Right lobe of liver (tissue), 6 donors: ENCODE results near the gene THPO. TPM values are rescaled to one million over a fixed set of nuclear protein-coding genes. Genes with fewer than 3 reads are reported as not detected.

Experiments used
- ATAC-seq, 4 donors: fragments of 200-7000 bp; cut with Tn5 transposase; one replicate each; pipeline ENCODE4 v1.9.1; 2020; ENCODE audit warnings: mild to moderate bottlenecking in 4 of 4, moderate library complexity in 4 of 4
- DNase-seq, 3 donors: peaks; one replicate each; pipeline ENCODE4 v3.0.0-alpha.2; 2020
- H3K27ac ChIP-seq, 3 donors: fragments of 200-600 bp; one replicate each; pipeline ENCODE4 v1.8.0; 2022
- H3K27me3 ChIP-seq, 2 donors: fragments of 200-600 bp; one replicate each; pipeline ENCODE4 v1.8.0; 2022
- H3K36me3 ChIP-seq, 4 donors: fragments of 200-600 bp; sonication (generic) in 1 of 4; one replicate each; pipeline versions ENCODE4 v1.5.1 to v1.8.0; 2017 to 2022; ENCODE audit warnings: control low read depth in 1 of 4
- H3K4me1 ChIP-seq, 4 donors: fragments of 200-600 bp; sonication (generic) in 1 of 4; one replicate each; pipeline versions ENCODE4 v1.5.1 to v1.8.0; 2017 to 2022; ENCODE audit warnings: control low read depth in 1 of 4
- H3K4me3 ChIP-seq, 3 donors: fragments of 200-600 bp; one replicate each; pipeline ENCODE4 v1.8.0; 2022
- H3K9me3 ChIP-seq, 4 donors: fragments of 200-600 bp; sonication (generic) in 1 of 4; one replicate each; pipeline versions ENCODE4 v1.5.1 to v1.8.0; 2017 to 2022; ENCODE audit warnings: control low read depth in 1 of 4
- CTCF ChIP-seq, 4 donors: fragments of 200-600 bp in 3 of 4; fragments of 450-650 bp in 1 of 4; IDR thresholded peaks; one replicate each; pipeline versions ENCODE4 v1.5.1 to v1.8.0; 2016 to 2022; ENCODE audit warnings: antibody characterized with exemption in 4 of 4, mild to moderate bottlenecking in 2 of 4
- POLR2A ChIP-seq: fragments of 450-650 bp; IDR thresholded peaks from one replicate; pipeline ENCODE4 v1.6.1; 2017; ENCODE audit warnings: antibody characterized with exemption, mild to moderate bottlenecking
- WGBS: methylation state at CpG from one replicate; pipeline ENCODE4 v1.1.6; 2018; ENCODE audit warnings: low coverage, low lambda C conversion rate; ENCODE audit not compliant: insufficient coverage; ENCODE audit errors: missing lambda C conversion rate; 5-methylcytosine and 5-hydroxymethylcytosine counted together
- intact Hi-C, 2 donors: fragments of 100-400 bp; cut with DNase I; formaldehyde crosslinking; loops; one replicate each; pipeline versions ENCODE4 v1.11.2 to v1.14.1; 2022
- total RNA-seq, 6 experiments: library from RNA; depleted of rRNA in 2 of 6; stranded (reverse); fragments of >200 nt in 2 of 6; fragmentation: NEBNext Ultra II Directional in 3 of 6; extraction: Animal tissue kit (Norgen Biotek cat#: 25700) in 3 of 6; gene quantifications; one replicate each; pipeline versions ENCODE4 v1.1.0 to v1.2.4, GENCODE V29; 2016 to 2023
- donor health status: DM: no; HTN: yes; CAD: no.
- donor health status: DM: no; HTN: no; CAD: no.
- donor health status: DM: no; HTN: no; CAD: no.
- donor health status: DM: no; HTN: yes; CAD: no.
- donor health status: DM: no; HTN: yes; CAD: no.

Gene THPO
- total RNA-seq, 6 experiments from 2014 or later = 8.2 to 12.1 (median 10.5) TPM

GRCh38 chr3:184372296-184372821 is 5.6 kb downstream of the THPO start:
- H3K4me3 ChIP-seq = no peak overlapping the region
- H3K27me3 ChIP-seq = no peaks in the 10 kb centered on the region
- intact Hi-C loops = loop anchor here (10.0 kb wide), 2 partner anchors 92 to 142 kb away; no protein-coding TSS in a partner anchor
- DNase-seq (no peak), ATAC-seq (no peak)
- H3K27ac ChIP-seq = no peak overlapping the region
- H3K9me3 ChIP-seq = no peaks in the 10 kb centered on the region
- TF ChIP-seq POLR2A (no peak), CTCF (IDR thresholded peaks at IDR 0.05) (no peak)
- WGBS = 65% methylated on average over 5 of the region's 8 CpGs
- peaks cover 0 to 34% (median 15%) of the 10 kb centered on the region in 4 donors for H3K36me3 ChIP-seq
- peaks cover 0 to 29% (median 9%) of the 10 kb centered on the region in 4 donors for H3K4me1 ChIP-seq

GRCh38 chr3:184371570-184372018 is 6.4 kb downstream of the THPO start:
- Histone ChIP-seq H3K4me3 (no peak overlapping the region), H3K9me3 (no peaks in the 10 kb centered on the region), H3K27ac (no peak overlapping the region), H3K27me3 (no peaks in the 10 kb centered on the region), H3K4me1 (peaks cover 0 to 22% (median 9%) of the 10 kb centered on the region in 4 donors), H3K36me3 (peaks cover 0 to 37% (median 15%) of the 10 kb centered on the region in 4 donors)
- peak; percentile 92 to 97 (median 96) for TF ChIP-seq CTCF (IDR thresholded peaks at IDR 0.05)
- no peak for TF ChIP-seq POLR2A
- ATAC-seq (peak; percentile 94 to 98 (median 96)), DNase-seq (peak; percentile 82 to 85 (median 85))
- 35% methylated on average over 5 of the region's 5 CpGs for WGBS
- intact Hi-C loops = loop anchor here (10.0 kb wide), 2 partner anchors 93 to 143 kb away; no protein-coding TSS in a partner anchor

GRCh38 chr3:184368586-184369183 is 9.3 kb downstream of the THPO start:
- H3K4me3 ChIP-seq = no peak overlapping the region
- H3K4me1 ChIP-seq = peaks cover 0 to 31% (median 15%) of the 10 kb centered on the region in 4 donors
- H3K36me3 ChIP-seq = peaks cover 0 to 22% (median 11%) of the 10 kb centered on the region in 4 donors
- peak overlapping the region in 2 of 3 donors; percentile 16 to 42 for H3K27ac ChIP-seq
- ATAC-seq (peak; percentile 53 to 88 (median 76)), DNase-seq (peak in 2 of 3 donors; percentile 80 to 82)
- WGBS = 34% methylated on average over 2 of the region's 3 CpGs
- intact Hi-C loops = no loop called here
- no peaks in the 10 kb centered on the region for H3K27me3 ChIP-seq
- H3K9me3 ChIP-seq = no peaks in the 10 kb centered on the region
- TF ChIP-seq POLR2A = no peak
- TF ChIP-seq CTCF (IDR thresholded peaks at IDR 0.05) = no peak

GRCh38 chr3:184368116-184368515 is 9.9 kb downstream of the THPO start:
- peak overlapping the region in 1 of 3 donors; percentile 42 for H3K27ac ChIP-seq
- 80% methylated on average over 8 of the region's 9 CpGs for WGBS
- TF ChIP-seq POLR2A (no peak), CTCF (IDR thresholded peaks at IDR 0.05) (no peak)
- ATAC-seq (no peak), DNase-seq (peak in 1 of 3 donors; percentile 25)
- H3K27me3 ChIP-seq = no peaks in the 10 kb centered on the region
- peaks cover 0 to 32% (median 15%) of the 10 kb centered on the region in 4 donors for H3K4me1 ChIP-seq
- H3K9me3 ChIP-seq = no peaks in the 10 kb centered on the region
- no peak overlapping the region for H3K4me3 ChIP-seq
- peaks cover 0 to 17% (median 8%) of the 10 kb centered on the region in 4 donors for H3K36me3 ChIP-seq
- intact Hi-C loops = no loop called here
